Esophagus muscularis mucosa (tissue), 3 donors: ENCODE measurements around the gene SORCS2.

Experiments
- CTCF ChIP-seq, 3 experiments: fragments of 200-600 bp in 2 of 3; fragments of 450-650 bp in 1 of 3; sonication (generic) in 2 of 3; IDR thresholded peaks; one replicate each; pipeline ENCODE4 v1.5.1; 2017 to 2019; ENCODE audit warnings: antibody characterized with exemption in 3 of 3, mild to moderate bottlenecking in 2 of 3, moderate library complexity in 1 of 3
- POLR2A ChIP-seq: fragments of 450-650 bp; IDR thresholded peaks from one replicate; pipeline ENCODE4 v1.6.1; 2017; ENCODE audit warnings: antibody characterized with exemption, moderate library complexity, mild to moderate bottlenecking, low read depth

GRCh38 chr4:7476820-7477219 lies 284.5 kb downstream of the SORCS2 start:
- TF ChIP-seq CTCF (IDR thresholded peaks at IDR 0.05) (no peak), POLR2A (no peak)
